Hepatocyte (in vitro differentiated cells): ENCODE measurements around the gene MGST3. TPM values are rescaled to one million over a fixed set of nuclear protein-coding genes. Genes with fewer than 3 reads are reported as not detected.

Source experiments
- DNase-seq: peaks from one replicate; pipeline ENCODE4 v3.0.0-alpha.2; 2016; ENCODE audit warnings: low spot score
- H2AFZ ChIP-seq: fragments of 200-600 bp; sonication (generic); 2 replicates; pipeline ENCODE4 v1.6.0; 2016; ENCODE audit warnings: antibody characterized with exemption, mild to moderate bottlenecking
- H3K27ac ChIP-seq: fragments of 200-600 bp; sonication (generic); 2 replicates; pipeline ENCODE4 v1.5.1; 2016; ENCODE audit warnings: mild to moderate bottlenecking
- H3K27me3 ChIP-seq: fragments of 200-600 bp; sonication (generic); 2 replicates; pipeline ENCODE4 v1.6.1; 2016
- H3K36me3 ChIP-seq: fragments of 200-600 bp; sonication (generic); replicated peaks from 2 replicates; pipeline ENCODE4 v1.5.1; 2016; ENCODE audit warnings: low read depth; ENCODE audit not compliant: insufficient read depth
- H3K4me1 ChIP-seq: fragments of 200-600 bp; sonication (generic); 2 replicates; pipeline ENCODE4 v1.5.1; 2016; ENCODE audit warnings: mild to moderate bottlenecking, moderate library complexity; ENCODE audit not compliant: insufficient read depth
- H3K4me2 ChIP-seq: fragments of 200-600 bp; sonication (generic); 2 replicates; pipeline ENCODE4 v1.6.0; 2016
- H3K4me3 ChIP-seq: fragments of 200-600 bp; sonication (generic); 2 replicates; pipeline ENCODE4 v1.5.1; 2016; ENCODE audit warnings: mild to moderate bottlenecking
- H3K79me2 ChIP-seq: fragments of 200-600 bp; sonication (generic); 2 replicates; pipeline ENCODE4 v1.6.0; 2017; ENCODE audit warnings: mild to moderate bottlenecking
- H3K9me2 ChIP-seq: fragments of 200-600 bp; sonication (generic); replicated peaks from 2 replicates; pipeline ENCODE4 v1.6.0; 2017; ENCODE audit warnings: mild to moderate bottlenecking; ENCODE audit not compliant: insufficient read depth
- H3K9me3 ChIP-seq: fragments of 200-600 bp; sonication (generic); 2 replicates; pipeline ENCODE4 v1.5.1; 2016; ENCODE audit warnings: low read depth, mild to moderate bottlenecking
- H4K20me1 ChIP-seq: fragments of 200-600 bp; sonication (generic); 2 replicates; pipeline ENCODE4 v1.6.0; 2016; ENCODE audit warnings: mild to moderate bottlenecking; ENCODE audit not compliant: insufficient read depth, poor library complexity, severe bottlenecking
- CTCF ChIP-seq: fragments of 200-600 bp; sonication (generic); IDR thresholded peaks from 2 replicates; pipeline ENCODE4 v1.5.1; 2016; ENCODE audit warnings: antibody characterized with exemption, mild to moderate bottlenecking; ENCODE audit not compliant: poor library complexity
- EZH2 ChIP-seq: fragments of 200-600 bp; sonication (generic); IDR thresholded peaks from 2 replicates; pipeline ENCODE4 v1.6.1; 2016; ENCODE audit warnings: antibody characterized with exemption, mild to moderate bottlenecking, borderline replicate concordance
- EZH2phosphoT487 ChIP-seq: fragments of 200-600 bp; sonication (generic); IDR thresholded peaks from one replicate; pipeline ENCODE4 v1.6.1; 2018; ENCODE audit warnings: antibody characterized with exemption, mild to moderate bottlenecking, low read depth, moderate library complexity; ENCODE audit not compliant: unreplicated experiment, severe bottlenecking
- WGBS: methylation state at CpG from one replicate; pipeline ENCODE4 v1.1.6; 2016; ENCODE audit warnings: low lambda C conversion rate; ENCODE audit errors: missing lambda C conversion rate; 5-methylcytosine and 5-hydroxymethylcytosine counted together
- polyA plus RNA-seq: library from polyadenylated mRNA; unstranded; fragments of >200 nt; fragmentation: Nextera tagmentation; extraction: Ambion mirVana; gene quantifications from 2 replicates; pipeline ENCODE4 v1.2.1, GENCODE V29; 2016
- total RNA-seq: library from RNA; depleted of rRNA; stranded (reverse); fragments of >200 nt; gene quantifications from 2 replicates; pipeline ENCODE4 v1.2.3, GENCODE V29; 2014

The MGST3 gene
- total and polyA plus RNA-seq, 2 experiments from 2014 or later, result 188 to 470 TPM

DNA sequence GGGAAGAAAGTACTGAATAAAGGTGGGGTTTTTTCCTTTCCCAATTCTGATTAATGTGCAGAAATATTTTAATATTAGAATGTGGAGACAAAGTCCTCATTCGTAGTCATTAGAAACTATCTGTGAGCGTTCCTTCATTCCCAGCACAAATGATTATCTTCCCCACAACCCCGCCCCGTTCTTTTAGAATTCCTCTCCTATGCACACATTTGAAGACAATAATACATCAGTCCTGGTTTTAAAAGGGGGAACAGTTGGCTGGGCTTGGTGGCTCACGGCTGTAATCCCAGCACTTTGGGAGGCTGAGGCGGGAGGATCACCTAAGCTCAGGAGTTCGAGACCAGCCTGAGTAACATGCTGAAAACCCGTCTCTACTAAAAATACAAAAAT is 66.5 kb downstream of the MGST3 start:
- DNase-seq, result no peak
- no peaks in the 10 kb centered on the region for H3K27me3 ChIP-seq
- H3K9me3 ChIP-seq, result no peaks in the 10 kb centered on the region
- peaks cover 22% of the 10 kb centered on the region for H3K79me2 ChIP-seq
- H3K4me3 ChIP-seq, result peak overlapping the region; percentile 69
- H3K36me3 ChIP-seq, result no peaks in the 10 kb centered on the region
- no peaks in the 10 kb centered on the region for H3K9me2 ChIP-seq
- H3K4me2 ChIP-seq, result peak overlapping the region; percentile 83
- 33% methylated on average over 8 of the region's 8 CpGs for WGBS
- H3K4me1 ChIP-seq, result peaks cover 4% of the 10 kb centered on the region
- H4K20me1 ChIP-seq, result no peaks in the 10 kb centered on the region
- peak overlapping the region; percentile 99 for H3K27ac ChIP-seq
- H2AFZ ChIP-seq, result peak overlapping the region; percentile 100
- TF ChIP-seq CTCF (no peak), EZH2 (no peak), EZH2phosphoT487 (no peak)

- Histone ChIP-seq H3K9me2 (no peaks in the 10 kb centered on the region), H2AFZ (peak within 1 kb of the TSS; percentile 100), H3K27ac (peak within 1 kb of the TSS; percentile 99), H3K4me1 (peaks cover 4% of the 10 kb centered on the region), H3K4me2 (peak within 1 kb of the TSS; percentile 83), H4K20me1 (no peaks in the 10 kb centered on the region), H3K27me3 (no peaks in the 10 kb centered on the region), H3K4me3 (peak within 1 kb of the TSS; percentile 69), H3K79me2 (peaks cover 22% of the 10 kb centered on the region), H3K9me3 (no peaks in the 10 kb centered on the region), H3K36me3 (no peaks in the 10 kb centered on the region)
- DNase-seq, result peak; percentile 87
- TF ChIP-seq EZH2 (no peak), EZH2phosphoT487 (no peak), CTCF (peak; percentile 36)
- WGBS, result 1% methylated on average over 47 of the region's 65 CpGs
Measured at GRCh38 chr1:165697881-165698760, 67.1 kb downstream of the MGST3 start, which contains the start of gene ALDH9A1. ALDH9A1 (minus strand) TSS chr1:165698562; CDS start chr1:165698558, 4 bp downstream.

DNA sequence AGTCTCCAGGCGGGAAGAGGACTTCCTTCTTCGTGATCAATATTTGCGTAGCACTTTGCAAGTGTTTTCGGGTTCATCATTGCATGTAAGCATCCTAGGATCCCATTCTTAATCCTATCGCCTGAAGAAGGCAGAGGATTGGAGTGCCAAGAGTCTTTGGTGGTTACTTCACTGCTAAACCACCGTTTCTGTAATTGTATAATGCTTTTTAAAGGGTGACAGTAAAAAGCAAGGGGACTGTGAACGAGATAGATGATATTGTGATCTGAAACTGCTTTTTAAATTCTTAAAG is 67.7 kb downstream of the MGST3 start:
- H3K4me3 ChIP-seq, result peak overlapping the region; percentile 69
- no peaks in the 10 kb centered on the region for H3K36me3 ChIP-seq
- H4K20me1 ChIP-seq, result no peaks in the 10 kb centered on the region
- H3K9me2 ChIP-seq, result no peaks in the 10 kb centered on the region
- no peak for DNase-seq
- peak overlapping the region; percentile 83 for H3K4me2 ChIP-seq
- no peaks in the 10 kb centered on the region for H3K27me3 ChIP-seq
- WGBS, result 5% methylated on average over 6 of the region's 7 CpGs
- peak overlapping the region; percentile 99 for H3K27ac ChIP-seq
- H3K9me3 ChIP-seq, result no peaks in the 10 kb centered on the region
- H2AFZ ChIP-seq, result peak overlapping the region; percentile 100
- peaks cover 4% of the 10 kb centered on the region for H3K4me1 ChIP-seq
- TF ChIP-seq CTCF (no peak), EZH2 (no peak), EZH2phosphoT487 (no peak)
- H3K79me2 ChIP-seq, result peaks cover 22% of the 10 kb centered on the region
